AG09309 (cell line): ENCODE results near the gene NRXN2.

Source experiments
- DNase-seq: peaks from one replicate; pipeline ENCODE4 v3.0.0-alpha.2; 2010; ENCODE audit warnings: low read depth
- H3K4me3 ChIP-seq: 2 replicates; pipeline ENCODE4 v1.5.1; 2011; ENCODE audit warnings: mild to moderate bottlenecking, low read depth, low read length, moderate library complexity; ENCODE audit not compliant: control insufficient read depth
- TF ChIP-seq, protein P1 (sequence below): IDR thresholded peaks from 2 replicates; pipeline ENCODE4 v1.5.1; 2011; ENCODE audit warnings: mild to moderate bottlenecking, low read depth, low read length, inconsistent platforms; ENCODE audit not compliant: insufficient read depth, control insufficient read depth; ENCODE audit errors: missing control alignments

The NRXN2 gene

GRCh38 chr11:64660205-64660604, 62.8 kb downstream of the NRXN2 start:
- no peak overlapping the region for H3K4me3 ChIP-seq
- TF ChIP-seq, protein P1, sequence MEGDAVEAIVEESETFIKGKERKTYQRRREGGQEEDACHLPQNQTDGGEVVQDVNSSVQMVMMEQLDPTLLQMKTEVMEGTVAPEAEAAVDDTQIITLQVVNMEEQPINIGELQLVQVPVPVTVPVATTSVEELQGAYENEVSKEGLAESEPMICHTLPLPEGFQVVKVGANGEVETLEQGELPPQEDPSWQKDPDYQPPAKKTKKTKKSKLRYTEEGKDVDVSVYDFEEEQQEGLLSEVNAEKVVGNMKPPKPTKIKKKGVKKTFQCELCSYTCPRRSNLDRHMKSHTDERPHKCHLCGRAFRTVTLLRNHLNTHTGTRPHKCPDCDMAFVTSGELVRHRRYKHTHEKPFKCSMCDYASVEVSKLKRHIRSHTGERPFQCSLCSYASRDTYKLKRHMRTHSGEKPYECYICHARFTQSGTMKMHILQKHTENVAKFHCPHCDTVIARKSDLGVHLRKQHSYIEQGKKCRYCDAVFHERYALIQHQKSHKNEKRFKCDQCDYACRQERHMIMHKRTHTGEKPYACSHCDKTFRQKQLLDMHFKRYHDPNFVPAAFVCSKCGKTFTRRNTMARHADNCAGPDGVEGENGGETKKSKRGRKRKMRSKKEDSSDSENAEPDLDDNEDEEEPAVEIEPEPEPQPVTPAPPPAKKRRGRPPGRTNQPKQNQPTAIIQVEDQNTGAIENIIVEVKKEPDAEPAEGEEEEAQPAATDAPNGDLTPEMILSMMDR: no peak
- no peak for DNase-seq

DNA sequence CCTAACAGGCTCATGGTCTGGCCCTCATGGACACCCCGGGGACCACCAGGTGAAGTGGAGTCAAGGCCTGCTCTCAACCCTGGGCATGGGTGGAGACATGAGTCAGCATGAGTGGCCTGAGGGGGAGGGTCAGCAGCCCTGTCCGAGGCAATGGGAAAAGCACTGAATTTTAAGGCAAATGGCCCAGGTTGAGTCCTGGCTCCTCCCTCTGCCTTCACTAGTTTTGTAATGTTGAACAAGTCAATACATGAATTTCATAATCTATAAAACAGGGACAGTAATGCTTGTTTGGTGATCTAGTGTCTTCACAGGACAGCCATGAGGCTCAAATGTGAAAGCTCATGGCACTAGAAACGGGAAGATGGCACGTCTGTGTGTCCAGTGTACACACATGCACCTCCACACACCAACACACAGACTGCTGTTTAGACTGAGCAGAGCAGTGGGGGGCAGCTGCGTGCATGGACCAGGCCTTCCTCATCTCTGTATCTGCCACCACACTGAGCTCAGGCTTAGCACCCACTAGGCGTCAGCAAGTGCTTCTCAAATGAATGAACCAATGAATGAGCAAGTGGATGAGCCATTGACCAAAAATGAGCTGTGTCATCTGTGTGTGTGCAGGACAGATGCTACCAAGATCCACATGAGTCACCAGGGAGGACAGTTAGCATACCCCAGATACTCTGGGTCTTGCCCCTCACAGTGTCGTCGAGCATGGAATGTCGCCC, 63.4 kb downstream of the NRXN2 start:
- TF ChIP-seq, protein P1: no peak
- DNase-seq: peak; percentile 79
- no peak overlapping the region for H3K4me3 ChIP-seq

- TF ChIP-seq, protein P1: no peak
- DNase-seq: no peak
- H3K4me3 ChIP-seq: no peak overlapping the region
Measured at GRCh38 chr11:64658265-64658664, 64.7 kb downstream of the NRXN2 start.

DNA sequence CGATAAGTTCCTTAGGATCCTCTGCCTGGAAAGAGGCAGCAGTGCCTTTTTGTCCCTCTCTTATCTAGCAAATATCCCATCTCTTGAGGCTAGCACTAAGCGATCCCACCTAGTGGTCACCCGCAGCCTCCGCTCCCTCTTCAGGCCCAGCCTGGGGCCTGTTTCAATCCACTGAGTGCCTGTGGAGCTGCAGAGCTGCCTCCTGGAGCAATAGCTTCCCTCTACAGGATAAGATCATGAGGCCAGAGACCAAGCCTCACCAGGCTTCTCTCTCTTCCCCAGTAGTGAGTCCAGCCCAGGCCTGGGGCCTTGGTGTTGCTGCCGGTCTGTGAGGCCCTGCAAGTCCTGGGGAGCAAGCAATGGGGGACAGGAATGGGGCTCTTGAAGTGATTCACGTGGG, 66.1 kb downstream of the NRXN2 start:
- DNase-seq: no peak
- no peak overlapping the region for H3K4me3 ChIP-seq
- TF ChIP-seq, protein P1: no peak

DNA sequence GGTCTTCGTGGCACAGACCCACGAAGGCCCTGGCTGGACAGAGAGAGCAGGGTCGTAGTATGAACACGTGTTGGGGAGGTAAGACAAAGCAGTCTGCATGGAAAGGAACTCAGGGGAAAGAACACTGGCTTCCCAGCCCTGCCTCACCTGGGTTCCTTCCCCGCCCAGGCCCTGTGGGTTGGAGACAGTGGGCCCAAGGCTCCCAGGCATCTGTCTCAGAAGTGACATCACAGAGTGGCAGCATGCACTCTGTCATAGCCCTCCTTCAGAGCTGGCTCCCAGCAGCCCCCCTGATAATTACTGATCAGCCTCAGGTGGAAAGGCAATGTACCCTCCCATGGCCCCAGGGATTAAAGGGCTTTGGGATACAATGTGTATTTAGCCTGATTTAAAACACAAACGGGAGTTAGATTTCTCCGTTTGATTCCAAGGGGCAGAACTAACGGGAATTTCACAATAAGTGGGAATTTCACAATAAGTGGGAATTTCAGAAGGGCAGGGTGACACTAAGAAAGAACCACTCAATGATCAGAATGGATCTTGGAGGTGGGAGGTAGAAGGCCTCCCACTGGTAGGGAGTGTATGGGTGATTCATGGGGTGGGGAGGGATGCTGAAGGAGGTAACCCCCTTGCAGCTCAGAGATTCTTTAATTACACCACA, 66.9 kb downstream of the NRXN2 start:
- H3K4me3 ChIP-seq: no peak overlapping the region
- TF ChIP-seq, protein P1: no peak
- DNase-seq: peak; percentile 33

DNA sequence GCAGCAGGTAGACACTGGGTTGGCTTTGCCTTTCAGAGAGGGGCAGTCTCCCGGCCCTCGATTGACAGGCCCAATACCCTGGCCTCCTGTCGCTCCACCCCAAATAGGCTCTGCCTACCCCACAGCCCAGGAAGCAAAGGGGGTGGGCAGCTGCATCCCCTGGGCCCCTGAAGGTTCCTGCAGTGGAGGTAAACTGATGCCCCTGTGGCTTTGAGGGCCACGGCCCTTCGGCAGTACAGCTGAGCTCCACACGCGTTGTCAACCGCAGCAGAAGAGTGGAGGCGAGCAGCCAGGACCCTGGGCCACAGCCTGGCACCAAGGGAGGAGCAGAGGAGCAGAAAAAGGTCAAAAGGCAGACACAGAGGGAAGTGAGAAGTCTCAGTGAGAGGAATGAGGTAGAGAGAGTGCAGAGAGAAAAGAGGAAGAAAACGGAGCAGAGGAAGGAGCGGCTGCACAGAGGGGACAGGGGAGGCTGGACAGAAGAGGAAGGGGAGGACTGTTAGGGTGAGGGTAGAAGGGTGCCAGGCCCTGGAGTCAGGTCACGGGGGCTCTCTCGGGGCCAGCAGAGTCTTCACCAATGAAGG, 67.9 kb downstream of the NRXN2 start:
- DNase-seq: no peak
- no peak overlapping the region for H3K4me3 ChIP-seq
- TF ChIP-seq, protein P1: no peak
